Muscle of arm (tissue), 14 donors: ENCODE measurements around the gene RABAC1. TPM values are rescaled to one million over a fixed set of nuclear protein-coding genes. Genes with fewer than 3 reads are reported as not detected.

ENCODE experiments used
- DNase-seq: peaks from one replicate; pipeline ENCODE4 v3.0.0-alpha.2; 2013
- long read RNA-seq, 11 donors: transcript quantifications; one replicate each; lab custom pipeline, GENCODE V29; 2026
- polyA plus RNA-seq, 12 donors: library from polyadenylated mRNA; unstranded; fragments of 120-200 nt; gene quantifications; one replicate each; pipeline ENCODE4 v1.2.1, GENCODE V29; 2013; ENCODE audit not compliant: insufficient read length in 12 of 12

The RABAC1 gene
- polyA plus RNA-seq = 100 to 1,000 TPM in 1 of 12 donors, 10 to 100 TPM in 10, not detected in 1; 39.4 to 104 (median 56.4) TPM
- long read RNA-seq, donor 1, transcript RABAC1-204 (1 exons, 662 nt) = minor isoform, 10 of 140 reads
- long read RNA-seq, donor 1, transcript RABAC1-202 (2 exons, 725 nt) = minor isoform, 6 of 140 reads
- long read RNA-seq, donor 1, transcript RABAC1-201 (5 exons, 821 nt) = major isoform, 90 of 140 reads
- long read RNA-seq, donor 1, partial matches to known transcripts = 21 of 140 reads
- long read RNA-seq, donor 1, other reads (novel, unspliced or antisense) = 10 of 140 reads
- long read RNA-seq, donor 2, transcript RABAC1-201 (5 exons, 821 nt) = major isoform, 63 of 74 reads
- long read RNA-seq, donor 2, transcript RABAC1-204 (1 exons, 662 nt) = minor isoform, 5 of 74 reads
- long read RNA-seq, donor 2, partial matches to known transcripts = 5 of 74 reads
- long read RNA-seq, donor 2, other reads (novel, unspliced or antisense) = 0 of 74 reads
- long read RNA-seq, donor 3, transcript RABAC1-201 (5 exons, 821 nt) = major isoform, 32 of 42 reads
- long read RNA-seq, donor 3, partial matches to known transcripts = 5 of 42 reads
- long read RNA-seq, donor 3, other reads (novel, unspliced or antisense) = 0 of 42 reads
- long read RNA-seq, donor 4, transcript RABAC1-201 (5 exons, 821 nt) = major isoform, 23 of 23 reads
- long read RNA-seq, donor 4, partial matches to known transcripts = 0 of 23 reads
- long read RNA-seq, donor 4, other reads (novel, unspliced or antisense) = 0 of 23 reads
- long read RNA-seq, donor 5, transcript RABAC1-204 (1 exons, 662 nt) = minor isoform, 6 of 80 reads
- long read RNA-seq, donor 5, transcript RABAC1-201 (5 exons, 821 nt) = major isoform, 64 of 80 reads
- long read RNA-seq, donor 5, partial matches to known transcripts = 0 of 80 reads
- long read RNA-seq, donor 5, other reads (novel, unspliced or antisense) = 9 of 80 reads
- long read RNA-seq, donor 6, transcript RABAC1-201 (5 exons, 821 nt) = major isoform, 25 of 32 reads
- long read RNA-seq, donor 6, partial matches to known transcripts = 0 of 32 reads
- long read RNA-seq, donor 6, other reads (novel, unspliced or antisense) = 0 of 32 reads
- long read RNA-seq, donor 7, transcript RABAC1-201 (5 exons, 821 nt) = major isoform, 24 of 26 reads
- long read RNA-seq, donor 7, partial matches to known transcripts = 0 of 26 reads
- long read RNA-seq, donor 7, other reads (novel, unspliced or antisense) = 0 of 26 reads
- long read RNA-seq, donor 8, transcript RABAC1-201 (5 exons, 821 nt) = major isoform, 55 of 64 reads
- long read RNA-seq, donor 8, partial matches to known transcripts = 5 of 64 reads
- long read RNA-seq, donor 8, other reads (novel, unspliced or antisense) = 0 of 64 reads
- long read RNA-seq, donor 9, transcript RABAC1-201 (5 exons, 821 nt) = major isoform, 60 of 71 reads
- long read RNA-seq, donor 9, partial matches to known transcripts = 0 of 71 reads
- long read RNA-seq, donor 9, other reads (novel, unspliced or antisense) = 0 of 71 reads
- long read RNA-seq, donor 10, transcript RABAC1-201 (5 exons, 821 nt) = major isoform, 58 of 66 reads
- long read RNA-seq, donor 10, partial matches to known transcripts = 0 of 66 reads
- long read RNA-seq, donor 10, other reads (novel, unspliced or antisense) = 0 of 66 reads
- long read RNA-seq, donor 11, transcript RABAC1-201 (5 exons, 821 nt) = major isoform, 67 of 81 reads
- long read RNA-seq, donor 11, partial matches to known transcripts = 5 of 81 reads
- long read RNA-seq, donor 11, other reads (novel, unspliced or antisense) = 0 of 81 reads

- DNase-seq = peak; percentile 93
These were observed at the start of gene RABAC1 for GRCh38 chr19:41959056-41960053. RABAC1 (minus strand) TSS chr19:41959321; CDS start chr19:41959292, 29 bp downstream.

GRCh38 chr19:42006569-42006968, 47.4 kb upstream of the RABAC1 start:
- DNase-seq = no peak

GRCh38 chr19:42005504-42005903, 46.4 kb upstream of the RABAC1 start:
- no peak for DNase-seq

- no peak for DNase-seq
These were observed 44.6 kb upstream of the RABAC1 start for GRCh38 chr19:42003506-42004294.

GRCh38 chr19:41999878-42000208, 40.7 kb upstream of the RABAC1 start:
- no peak for DNase-seq

- DNase-seq = no peak
These were observed 40.2 kb upstream of the RABAC1 start for GRCh38 chr19:41999071-41999877.

GRCh38 chr19:41998246-41999020, 39.3 kb upstream of the RABAC1 start:
- no peak for DNase-seq

- no peak for DNase-seq
These were observed 38.7 kb upstream of the RABAC1 start for GRCh38 chr19:41997851-41998229.

- DNase-seq = peak; percentile 54
These were observed 38.2 kb upstream of the RABAC1 start for GRCh38 chr19:41997121-41997850.

GRCh38 chr19:41995959-41996797, 37.1 kb upstream of the RABAC1 start:
- DNase-seq = no peak

GRCh38 chr19:41994994-41995958, 36.2 kb upstream of the RABAC1 start:
- no peak for DNase-seq

GRCh38 chr19:41994521-41994971, 35.4 kb upstream of the RABAC1 start:
- no peak for DNase-seq

GRCh38 chr19:41993612-41994483, 34.7 kb upstream of the RABAC1 start, which contains the start of gene ATP1A3:
ATP1A3 (minus strand) TSS chr19:41994230; CDS start chr19:41994076, 154 bp downstream.
- DNase-seq = no peak
